HFFc6 (cell line): ENCODE data around the gene COL19A1. TPM values are rescaled to one million over a fixed set of nuclear protein-coding genes. Genes with fewer than 3 reads are reported as not detected.

Source experiments
- DNase-seq: peaks from one replicate; pipeline ENCODE4 v3.0.0-alpha.2; 2018
- H3K27ac Mint-ChIP-seq: 2 replicates; pipeline ENCODE4 v1.8.0; 2020; ENCODE audit warnings: mild to moderate bottlenecking, mixed read lengths
- H3K27me3 Mint-ChIP-seq: 2 replicates; pipeline ENCODE4 v1.8.0; 2021; ENCODE audit warnings: mild to moderate bottlenecking, moderate library complexity, mixed read lengths; ENCODE audit not compliant: insufficient read depth
- H3K36me3 Mint-ChIP-seq: 2 replicates; pipeline ENCODE4 v1.8.0; 2021; ENCODE audit warnings: low read depth, mixed read lengths
- H3K4me1 Mint-ChIP-seq: 2 replicates; pipeline ENCODE4 v1.8.0; 2020; ENCODE audit warnings: low read depth, mixed read lengths
- H3K4me3 Mint-ChIP-seq: 2 replicates; pipeline ENCODE4 v1.8.0; 2020; ENCODE audit warnings: mild to moderate bottlenecking, moderate library complexity, mixed read lengths
- H3K9me3 Mint-ChIP-seq: 2 replicates; pipeline ENCODE4 v1.8.0; 2020; ENCODE audit warnings: mild to moderate bottlenecking, mixed read lengths
- total RNA-seq, 6 experiments: library from RNA; stranded (reverse); fragmentation: NEBNext Ultra II Directional; extraction: Animal tissue kit (Norgen Biotek cat#: 25700); gene quantifications; 2 replicates in 1 of 6; 3 replicates in 5 of 6; pipeline ENCODE4 v1.2.3, GENCODE V29; 2021
- TF ChIP-seq, protein P1 (sequence below): fragments of 200-600 bp; sonication (generic); IDR thresholded peaks from 2 replicates; pipeline ENCODE4 v1.5.0; 2021; ENCODE audit warnings: antibody characterized with exemption, mild to moderate bottlenecking

COL19A1 gene
- total RNA-seq, 6 experiments from 2014 or later, result not detected

DNA sequence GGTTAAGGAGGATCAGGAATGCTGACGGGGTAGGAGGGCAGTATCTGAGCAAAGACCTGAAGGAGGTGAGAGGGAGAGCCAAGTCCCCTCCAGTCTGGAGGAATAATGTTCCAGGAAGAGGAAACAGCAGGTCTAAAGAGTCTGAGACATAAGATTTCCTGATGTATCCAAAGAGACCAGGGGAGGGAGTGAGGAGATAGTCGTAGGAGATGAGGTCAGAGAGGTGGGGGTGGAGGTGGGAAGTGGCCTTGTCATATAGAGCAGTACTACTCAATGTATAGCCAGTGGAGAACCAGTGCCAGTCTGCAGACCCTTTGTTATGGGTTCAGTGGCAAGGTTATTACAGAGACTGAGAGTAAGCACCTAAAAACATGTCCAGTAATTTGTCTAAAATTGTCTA is 305.9 kb downstream of the COL19A1 start:
- no peak for DNase-seq
- TF ChIP-seq, protein P1, sequence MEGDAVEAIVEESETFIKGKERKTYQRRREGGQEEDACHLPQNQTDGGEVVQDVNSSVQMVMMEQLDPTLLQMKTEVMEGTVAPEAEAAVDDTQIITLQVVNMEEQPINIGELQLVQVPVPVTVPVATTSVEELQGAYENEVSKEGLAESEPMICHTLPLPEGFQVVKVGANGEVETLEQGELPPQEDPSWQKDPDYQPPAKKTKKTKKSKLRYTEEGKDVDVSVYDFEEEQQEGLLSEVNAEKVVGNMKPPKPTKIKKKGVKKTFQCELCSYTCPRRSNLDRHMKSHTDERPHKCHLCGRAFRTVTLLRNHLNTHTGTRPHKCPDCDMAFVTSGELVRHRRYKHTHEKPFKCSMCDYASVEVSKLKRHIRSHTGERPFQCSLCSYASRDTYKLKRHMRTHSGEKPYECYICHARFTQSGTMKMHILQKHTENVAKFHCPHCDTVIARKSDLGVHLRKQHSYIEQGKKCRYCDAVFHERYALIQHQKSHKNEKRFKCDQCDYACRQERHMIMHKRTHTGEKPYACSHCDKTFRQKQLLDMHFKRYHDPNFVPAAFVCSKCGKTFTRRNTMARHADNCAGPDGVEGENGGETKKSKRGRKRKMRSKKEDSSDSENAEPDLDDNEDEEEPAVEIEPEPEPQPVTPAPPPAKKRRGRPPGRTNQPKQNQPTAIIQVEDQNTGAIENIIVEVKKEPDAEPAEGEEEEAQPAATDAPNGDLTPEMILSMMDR, result no peak
- no peak overlapping the region for H3K27ac Mint-ChIP-seq
- no peaks in the 10 kb centered on the region for H3K4me1 Mint-ChIP-seq
- no peaks in the 10 kb centered on the region for H3K9me3 Mint-ChIP-seq
- H3K36me3 Mint-ChIP-seq, result no peaks in the 10 kb centered on the region
- no peak overlapping the region for H3K4me3 Mint-ChIP-seq
- H3K27me3 Mint-ChIP-seq, result peaks cover 1% of the 10 kb centered on the region; the same call in 1 of the 2 replicates

DNA sequence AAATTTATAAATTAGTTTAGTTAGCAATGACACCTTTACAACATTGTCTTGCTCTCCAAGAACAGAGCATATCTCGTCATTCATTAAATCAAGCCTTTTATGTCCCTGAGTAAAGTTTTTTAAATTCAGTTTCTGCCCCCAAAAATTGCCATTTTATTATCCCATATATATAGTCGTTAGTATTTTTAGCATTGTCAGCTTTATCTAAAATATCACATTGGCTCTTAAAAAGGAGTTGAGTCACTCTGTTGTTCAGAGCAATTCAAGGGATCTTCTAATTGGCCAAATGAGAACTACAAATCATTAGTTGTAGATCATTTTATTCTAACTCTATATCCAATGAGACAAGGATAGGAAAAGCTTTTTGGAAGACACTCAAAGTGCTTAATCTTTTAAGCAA is 309.4 kb downstream of the COL19A1 start:
- TF ChIP-seq, protein P1, result no peak
- H3K27me3 Mint-ChIP-seq, result no peaks in the 10 kb centered on the region
- H3K9me3 Mint-ChIP-seq, result peaks cover 9% of the 10 kb centered on the region

DNA sequence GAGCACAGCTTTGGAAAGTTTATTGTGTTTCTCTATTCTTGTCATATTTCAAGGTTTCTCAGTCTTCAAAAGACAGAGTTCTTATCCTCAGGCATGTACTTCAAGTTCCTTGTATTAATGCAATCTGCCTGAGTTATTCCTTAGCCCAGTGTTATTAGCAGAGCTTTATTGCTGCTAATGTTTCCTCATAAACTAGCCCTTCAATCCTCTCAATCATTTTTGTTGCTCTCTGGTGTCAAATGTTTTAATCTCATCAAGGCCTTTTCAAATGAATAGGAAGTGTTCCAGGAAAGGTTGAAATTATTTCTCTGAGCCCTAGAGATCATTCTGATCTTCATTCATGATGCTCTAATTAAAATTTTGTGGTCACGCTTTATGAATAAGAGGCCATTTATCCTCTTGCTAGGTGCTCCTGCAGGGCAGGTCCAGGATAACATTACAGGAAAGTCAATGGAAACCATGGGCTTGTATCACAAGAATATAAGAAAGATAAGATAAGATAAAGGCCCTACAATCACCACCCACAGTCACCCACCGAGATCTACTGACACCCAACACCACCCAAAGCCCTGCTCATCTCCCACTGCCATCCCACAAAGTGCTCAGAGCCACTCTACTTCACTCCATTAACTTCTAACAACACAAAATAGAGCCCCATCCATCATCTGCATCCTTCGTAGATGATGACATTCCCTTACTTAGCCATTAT is 310.6 kb downstream of the COL19A1 start:
- TF ChIP-seq, protein P1, result no peak
- H3K9me3 Mint-ChIP-seq, result peaks cover 14% of the 10 kb centered on the region
- H3K27me3 Mint-ChIP-seq, result no peaks in the 10 kb centered on the region
- DNase-seq, result no peak
- no peaks in the 10 kb centered on the region for H3K4me1 Mint-ChIP-seq
- H3K4me3 Mint-ChIP-seq, result no peak overlapping the region
- no peaks in the 10 kb centered on the region for H3K36me3 Mint-ChIP-seq
- H3K27ac Mint-ChIP-seq, result no peak overlapping the region

More for the DNA sequence above, 309.4 kb downstream of the COL19A1 start:
- Mint-ChIP-seq H3K27ac (no peak overlapping the region), H3K4me1 (no peaks in the 10 kb centered on the region), H3K4me3 (no peak overlapping the region), H3K36me3 (no peaks in the 10 kb centered on the region)
- DNase-seq, result no peak

DNA sequence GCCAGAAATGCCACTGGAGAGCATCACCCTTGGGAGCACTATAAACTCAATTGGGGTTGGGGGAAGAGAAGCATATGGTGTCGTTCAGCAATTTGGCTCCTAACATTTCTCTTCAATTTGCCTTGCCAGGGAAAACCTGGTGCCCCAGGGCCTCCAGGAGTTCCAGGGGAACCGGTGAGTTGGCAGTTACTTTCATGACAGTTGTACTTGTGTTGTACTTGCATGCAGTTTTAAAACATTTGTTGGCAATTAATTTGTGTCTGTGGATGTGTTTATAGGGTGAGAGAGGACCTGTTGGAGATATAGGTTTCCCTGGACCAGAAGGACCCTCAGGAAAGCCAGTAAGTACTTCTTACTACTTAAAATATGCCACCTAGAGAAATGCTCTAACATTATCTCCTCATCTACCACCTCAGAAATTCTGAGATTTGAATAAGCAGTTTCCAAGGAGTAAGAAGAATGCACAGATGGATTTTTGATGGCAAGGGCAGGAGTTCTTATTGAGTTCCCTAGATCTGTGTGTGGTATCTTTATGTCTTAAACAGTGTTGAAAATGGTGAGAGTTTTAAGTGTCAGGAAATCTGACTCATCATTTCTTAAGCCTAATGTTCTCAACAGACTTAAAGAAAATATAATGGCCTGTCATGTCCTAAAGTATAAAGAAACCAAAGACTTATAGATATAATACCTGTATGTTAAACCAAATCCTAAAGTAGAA is 314.0 kb downstream of the COL19A1 start:
- Mint-ChIP-seq H3K4me1 (no peaks in the 10 kb centered on the region), H3K27ac (no peak overlapping the region), H3K9me3 (peaks cover 14% of the 10 kb centered on the region), H3K36me3 (no peaks in the 10 kb centered on the region), H3K27me3 (no peaks in the 10 kb centered on the region), H3K4me3 (no peak overlapping the region)
- TF ChIP-seq, protein P1, result no peak
- no peak for DNase-seq

DNA sequence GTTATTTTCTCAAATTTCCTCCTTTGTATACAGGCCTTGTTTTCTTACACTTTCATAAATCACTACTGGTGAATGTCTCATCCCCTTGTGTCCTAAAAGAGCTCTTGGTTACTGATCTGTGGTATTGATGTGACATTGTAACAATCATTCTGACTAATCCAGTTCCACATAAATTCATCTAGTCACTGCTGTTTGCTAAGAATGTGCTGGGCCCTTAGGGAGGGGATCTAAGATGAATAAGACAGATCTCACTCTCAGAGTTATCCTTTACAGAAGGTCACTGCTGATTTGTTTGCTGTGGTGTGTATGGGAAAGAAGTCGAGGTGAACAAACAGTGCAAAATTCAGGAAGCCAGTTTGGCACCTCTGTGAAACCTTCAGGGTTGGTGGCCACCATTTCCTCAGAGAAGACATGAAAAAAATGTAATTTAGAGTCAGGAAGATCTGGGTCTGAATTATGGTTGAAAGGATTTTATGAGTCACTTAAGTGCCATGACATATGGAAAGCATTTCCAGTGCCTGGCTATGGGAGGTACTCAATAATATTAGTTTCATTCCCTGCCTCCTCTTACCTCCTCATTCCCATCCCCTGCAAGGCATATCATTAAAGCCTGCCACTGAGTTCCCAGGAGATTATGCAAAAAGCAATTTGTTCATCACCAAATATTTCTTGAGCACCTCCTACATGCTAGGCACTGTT is 314.7 kb downstream of the COL19A1 start:
- Mint-ChIP-seq H3K27ac (no peak overlapping the region), H3K9me3 (peaks cover 14% of the 10 kb centered on the region), H3K4me1 (no peaks in the 10 kb centered on the region), H3K4me3 (no peak overlapping the region), H3K36me3 (no peaks in the 10 kb centered on the region), H3K27me3 (no peaks in the 10 kb centered on the region)
- DNase-seq, result no peak
- TF ChIP-seq, protein P1, result no peak
